B cell (primary cell): ENCODE measurements around the gene SBK1.

Experiments
- EZH2 ChIP-seq: IDR thresholded peaks from 2 replicates; pipeline ENCODE4 v1.6.1; 2012; ENCODE audit warnings: borderline replicate concordance, low read depth, mild to moderate bottlenecking, moderate library complexity, low read length; ENCODE audit not compliant: insufficient read depth, poor library complexity, severe bottlenecking
- TF ChIP-seq, protein P1 (sequence below): fragments of 200-600 bp; IDR thresholded peaks from one replicate; pipeline ENCODE4 v1.8.0; 2022; ENCODE audit warnings: antibody characterized with exemption, mild to moderate bottlenecking

DNA sequence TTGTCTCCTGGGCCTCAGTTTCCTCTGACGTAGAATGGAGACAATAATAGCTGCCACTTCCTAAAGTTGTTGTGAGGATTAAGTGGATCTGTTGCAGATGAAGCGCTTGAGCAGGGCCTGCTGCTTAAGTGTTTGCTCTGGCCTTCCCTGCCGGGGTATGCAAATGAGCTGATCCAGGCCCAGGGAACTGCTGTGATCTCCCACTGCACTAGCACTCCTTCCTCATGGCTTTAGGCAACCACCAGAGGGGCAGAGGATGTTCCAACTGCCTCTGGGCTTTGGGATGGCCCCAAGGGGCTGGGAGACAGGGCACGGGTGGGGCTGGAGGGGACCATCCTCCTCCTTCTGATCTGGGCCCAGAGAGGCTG lies 6.2 kb downstream of the SBK1 start:
- TF ChIP-seq, protein P1, sequence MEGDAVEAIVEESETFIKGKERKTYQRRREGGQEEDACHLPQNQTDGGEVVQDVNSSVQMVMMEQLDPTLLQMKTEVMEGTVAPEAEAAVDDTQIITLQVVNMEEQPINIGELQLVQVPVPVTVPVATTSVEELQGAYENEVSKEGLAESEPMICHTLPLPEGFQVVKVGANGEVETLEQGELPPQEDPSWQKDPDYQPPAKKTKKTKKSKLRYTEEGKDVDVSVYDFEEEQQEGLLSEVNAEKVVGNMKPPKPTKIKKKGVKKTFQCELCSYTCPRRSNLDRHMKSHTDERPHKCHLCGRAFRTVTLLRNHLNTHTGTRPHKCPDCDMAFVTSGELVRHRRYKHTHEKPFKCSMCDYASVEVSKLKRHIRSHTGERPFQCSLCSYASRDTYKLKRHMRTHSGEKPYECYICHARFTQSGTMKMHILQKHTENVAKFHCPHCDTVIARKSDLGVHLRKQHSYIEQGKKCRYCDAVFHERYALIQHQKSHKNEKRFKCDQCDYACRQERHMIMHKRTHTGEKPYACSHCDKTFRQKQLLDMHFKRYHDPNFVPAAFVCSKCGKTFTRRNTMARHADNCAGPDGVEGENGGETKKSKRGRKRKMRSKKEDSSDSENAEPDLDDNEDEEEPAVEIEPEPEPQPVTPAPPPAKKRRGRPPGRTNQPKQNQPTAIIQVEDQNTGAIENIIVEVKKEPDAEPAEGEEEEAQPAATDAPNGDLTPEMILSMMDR = no peak
- TF ChIP-seq EZH2 = no peak
